ENCODE measurements around the gene SERPINE1. TPM values are rescaled to one million over a fixed set of nuclear protein-coding genes. Genes with fewer than 3 reads are reported as not detected.
"Not testable (repeated sequence)": the region's sequence is repeated elsewhere in the genome, so short reads cannot be mapped to it uniquely, and the experiment has no call there.

Gene SERPINE1
- total and polyA plus RNA-seq, 2 of the 13 experiments (the other 11 are each of a cell fraction or from before 2014, with no cell fraction given) = 21.2 to 1,576 TPM

DNA sequence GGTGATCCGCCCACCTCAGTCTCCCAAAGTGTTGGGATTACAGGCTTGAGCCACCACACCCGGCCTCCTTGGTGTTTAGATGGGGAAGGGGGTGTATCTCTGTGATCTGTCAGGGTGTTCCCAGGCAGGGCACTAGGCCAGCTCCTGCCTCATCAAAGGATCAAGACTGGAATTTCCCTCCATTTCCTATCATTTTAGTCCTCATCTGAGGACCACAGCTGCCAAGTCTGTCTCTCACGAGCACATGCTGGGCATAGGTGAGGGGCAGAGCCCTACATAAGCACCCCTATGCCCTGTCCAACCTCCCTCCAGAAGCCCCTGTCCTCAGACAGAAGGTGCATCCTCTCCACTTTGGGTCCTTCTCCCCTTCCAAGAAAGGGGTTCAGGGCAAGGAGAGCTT is 22.1 kb upstream of the SERPINE1 start:
- FAIRE-seq (no peak), ATAC-seq (no peak), DNase-seq (ENCODE audit: low spot score) (no peak)
- Histone ChIP-seq H3K4me1 (ENCODE audit: insufficient read depth, low read length) (peaks cover 98% of the 10 kb centered on the region), H3K4me3 (replicated peaks in 1 of 3; ENCODE audit: insufficient read depth in 1 of 3, low read depth in 2 of 3, low read length in 3 of 3) (no peak overlapping the region), H3K9ac (ENCODE audit: insufficient read depth, low read depth, low read length) (no peak overlapping the region), H3K27me3 (ENCODE audit: control insufficient read depth in 1 of 2, insufficient read depth in 2 of 2, low read length in 2 of 2) (no peaks in the 10 kb centered on the region), H3K4me2 (ENCODE audit: low read depth, low read length) (no peak overlapping the region), H4K20me1 (ENCODE audit: insufficient read depth, low read length) (no peaks in the 10 kb centered on the region), H3K79me2 (ENCODE audit: insufficient read depth, low read length) (no peaks in the 10 kb centered on the region), H3K9me3 (ENCODE audit: low read length) (no peaks in the 10 kb centered on the region), H3K27ac (ENCODE audit: extremely low read length, insufficient read depth, low read length) (peak overlapping the region; percentile 19), H3K36me3 (replicated peaks in 1 of 2; ENCODE audit: control insufficient read depth in 1 of 2, insufficient read depth in 2 of 2, low read length in 2 of 2) (no peaks in the 10 kb centered on the region), H2AFZ (ENCODE audit: low read length) (no peak overlapping the region)
- intact Hi-C loops (cut with micrococcal nuclease; ENCODE audit: unreplicated experiment) (no loop called here), in situ Hi-C loops (cut with HindIII; ENCODE audit: extremely low pct_ligation_motif_present, low pct_unique_long_range_greater_than_20kb) (no loop called here)
- BruUV-seq (replicated peaks) = no TSS peak
- CTCF ChIA-PET (ENCODE audit: low intra/inter-chr PET ratio, low total read pairs) = no interaction called here
- WGBS (ENCODE audit: low lambda C conversion rate) = 76% methylated on average over 3 of the region's 3 CpGs
- TF ChIP-seq ZNF232 (CRISPR knock-in tag; IDR thresholded peaks at IDR 0.05; ENCODE audit: borderline replicate concordance) = no peak
- 0 out of 2 replicates have a peak, but pooled peaks have one; percentile 16 for TF ChIP-seq ZSCAN31 (CRISPR knock-in tag; IDR thresholded peaks at IDR 0.05; ENCODE audit: low read depth)
- no peak for TF ChIP-seq ISX (CRISPR knock-in tag; conservative IDR thresholded peaks at IDR 0.05)
- POLR2A ChIA-PET = interaction anchor here (3.2 to 6.3 kb wide), 2 partner anchors 17 to 21 kb away, joined by 52 to 56 read pairs; partner anchors contain the start of gene SERPINE1

DNA sequence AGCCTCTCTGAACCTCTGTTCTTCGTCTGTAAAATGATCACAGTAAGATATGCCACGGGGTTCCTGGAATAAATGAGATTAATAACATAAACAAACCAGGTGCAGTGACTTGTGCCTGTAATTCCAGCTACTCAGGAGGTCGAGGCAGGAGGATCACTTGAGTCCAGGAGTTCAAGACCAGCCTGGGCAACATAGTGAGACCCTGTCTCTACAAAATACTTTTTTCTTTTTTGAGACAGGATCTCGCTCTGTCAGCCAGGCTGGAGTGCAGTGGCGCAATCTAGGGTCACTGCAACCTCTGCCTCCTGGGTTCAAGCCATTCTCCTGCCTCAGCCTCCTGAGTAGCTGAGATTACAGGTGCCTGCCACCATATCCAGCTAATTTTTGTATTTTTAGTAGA is 21.7 kb upstream of the SERPINE1 start:
- ATAC-seq; H2AFZ ChIP-seq (ENCODE audit: low read length); BruUV-seq (replicated peaks); H3K79me2 ChIP-seq (ENCODE audit: insufficient read depth, low read length); H3K9me3 ChIP-seq (ENCODE audit: low read length); H3K4me3 ChIP-seq (replicated peaks in 1 of 3; ENCODE audit: insufficient read depth in 1 of 3, low read depth in 2 of 3, low read length in 3 of 3); H3K4me2 ChIP-seq (ENCODE audit: low read depth, low read length); H3K9ac ChIP-seq (ENCODE audit: insufficient read depth, low read depth, low read length); H4K20me1 ChIP-seq (ENCODE audit: insufficient read depth, low read length); DNase-seq (ENCODE audit: low spot score); H3K27ac ChIP-seq (ENCODE audit: extremely low read length, insufficient read depth, low read length); H3K27me3 ChIP-seq (ENCODE audit: control insufficient read depth in 1 of 2, insufficient read depth in 2 of 2, low read length in 2 of 2); H3K36me3 ChIP-seq (replicated peaks in 1 of 2; ENCODE audit: control insufficient read depth in 1 of 2, insufficient read depth in 2 of 2, low read length in 2 of 2); FAIRE-seq; in situ Hi-C loops (cut with HindIII; ENCODE audit: extremely low pct_ligation_motif_present, low pct_unique_long_range_greater_than_20kb); CTCF ChIA-PET (ENCODE audit: low intra/inter-chr PET ratio, low total read pairs); intact Hi-C loops (cut with micrococcal nuclease; ENCODE audit: unreplicated experiment): not testable (repeated sequence)
- H3K4me1 ChIP-seq (ENCODE audit: insufficient read depth, low read length) = peaks cover 98% of the 10 kb centered on the region
- POLR2A ChIA-PET = interaction anchor here (3.2 to 6.3 kb wide), 2 partner anchors 17 to 21 kb away, joined by 52 to 56 read pairs; partner anchors contain the start of gene SERPINE1
- peak; percentile 38; the same call in 1 of the 2 replicates for TF ChIP-seq ZNF121 (CRISPR knock-in tag; IDR thresholded peaks at IDR 0.05)
- WGBS (ENCODE audit: low lambda C conversion rate) = 84% methylated on average over 5 of the region's 5 CpGs

Measured in HepG2 (cell line).